ENCODE data around the gene NAT16. TPM values are rescaled to one million over a fixed set of nuclear protein-coding genes. Genes with fewer than 3 reads are reported as not detected.

Gene NAT16
- total RNA-seq, 1 donor from 2014 or later, result 0.70 TPM

DNA sequence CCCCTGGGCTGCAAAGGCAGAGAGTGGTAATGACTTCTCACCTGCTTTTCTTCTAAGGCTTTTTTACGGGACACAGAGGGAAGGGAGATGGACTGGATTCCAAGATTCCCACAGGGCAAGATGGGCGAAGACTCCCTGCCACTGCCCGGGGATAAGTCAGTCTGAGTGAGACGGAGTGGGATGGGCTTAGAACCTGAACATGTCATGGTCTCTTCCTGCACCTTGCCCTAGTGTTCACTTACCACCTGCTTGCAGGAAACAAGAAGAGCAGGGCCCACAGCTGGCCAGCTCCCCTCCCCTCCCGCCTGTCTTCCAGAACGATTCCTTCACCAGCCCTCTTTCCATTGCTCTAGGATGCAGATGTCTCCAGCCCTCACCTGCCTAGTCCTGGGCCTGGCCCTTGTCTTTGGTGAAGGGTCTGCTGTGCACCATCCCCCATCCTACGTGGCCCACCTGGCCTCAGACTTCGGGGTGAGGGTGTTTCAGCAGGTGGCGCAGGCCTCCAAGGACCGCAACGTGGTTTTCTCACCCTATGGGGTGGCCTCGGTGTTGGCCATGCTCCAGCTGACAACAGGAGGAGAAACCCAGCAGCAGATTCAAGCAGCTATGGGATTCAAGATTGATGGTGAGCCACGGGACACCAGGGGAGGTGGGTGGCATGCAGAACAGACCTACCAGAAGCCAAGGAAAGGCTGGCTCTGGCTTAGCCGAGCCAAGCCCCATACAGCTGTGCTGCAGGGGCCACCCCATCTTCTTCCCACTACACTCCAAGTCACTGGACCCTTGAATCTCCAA lies 51.9 kb downstream of the NAT16 start:
- Mint-ChIP-seq H3K4me3 (no peak overlapping the region), H3K36me3 (ENCODE audit: low read depth) (no peaks in the 10 kb centered on the region), H3K27me3 (ENCODE audit: low read depth) (peaks cover 4% of the 10 kb centered on the region), H3K4me1 (peaks cover 29% of the 10 kb centered on the region), H3K27ac (ENCODE audit: unreplicated experiment) (no peak overlapping the region), H3K9me3 (no peaks in the 10 kb centered on the region)
- no peak for DNase-seq (ENCODE audit: low read depth, low spot score)
- TF ChIP-seq, protein P1, sequence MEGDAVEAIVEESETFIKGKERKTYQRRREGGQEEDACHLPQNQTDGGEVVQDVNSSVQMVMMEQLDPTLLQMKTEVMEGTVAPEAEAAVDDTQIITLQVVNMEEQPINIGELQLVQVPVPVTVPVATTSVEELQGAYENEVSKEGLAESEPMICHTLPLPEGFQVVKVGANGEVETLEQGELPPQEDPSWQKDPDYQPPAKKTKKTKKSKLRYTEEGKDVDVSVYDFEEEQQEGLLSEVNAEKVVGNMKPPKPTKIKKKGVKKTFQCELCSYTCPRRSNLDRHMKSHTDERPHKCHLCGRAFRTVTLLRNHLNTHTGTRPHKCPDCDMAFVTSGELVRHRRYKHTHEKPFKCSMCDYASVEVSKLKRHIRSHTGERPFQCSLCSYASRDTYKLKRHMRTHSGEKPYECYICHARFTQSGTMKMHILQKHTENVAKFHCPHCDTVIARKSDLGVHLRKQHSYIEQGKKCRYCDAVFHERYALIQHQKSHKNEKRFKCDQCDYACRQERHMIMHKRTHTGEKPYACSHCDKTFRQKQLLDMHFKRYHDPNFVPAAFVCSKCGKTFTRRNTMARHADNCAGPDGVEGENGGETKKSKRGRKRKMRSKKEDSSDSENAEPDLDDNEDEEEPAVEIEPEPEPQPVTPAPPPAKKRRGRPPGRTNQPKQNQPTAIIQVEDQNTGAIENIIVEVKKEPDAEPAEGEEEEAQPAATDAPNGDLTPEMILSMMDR (conservative IDR thresholded peaks at IDR 0.05), result no peak

DNA sequence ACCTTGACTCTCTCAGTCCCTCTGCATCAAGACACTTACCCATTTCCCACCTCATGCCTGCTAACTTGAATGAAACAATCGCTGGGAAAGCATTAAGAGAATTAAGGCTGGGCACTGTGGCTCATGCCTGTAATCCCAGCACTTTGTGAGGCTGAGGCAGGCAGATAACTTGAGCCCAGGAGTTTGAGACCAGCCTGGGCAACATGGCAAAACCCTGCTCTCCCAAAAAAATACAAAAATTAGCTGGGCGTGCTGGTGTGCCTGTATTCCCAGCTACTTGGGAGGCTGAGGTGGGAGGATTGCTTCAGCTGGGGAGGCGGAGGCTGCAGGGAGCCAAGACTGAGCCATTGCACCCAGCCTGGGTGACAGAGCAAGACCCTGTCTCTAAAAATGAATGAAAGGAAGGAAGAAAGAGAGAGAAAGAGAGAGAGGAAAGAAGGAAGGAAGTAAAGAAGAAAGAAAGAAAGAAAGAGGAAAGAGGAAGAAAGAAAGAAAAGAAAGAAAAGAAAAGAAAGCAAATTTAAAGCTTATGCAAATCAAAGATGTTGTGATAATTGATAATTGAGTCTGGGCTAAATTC lies 52.5 kb downstream of the NAT16 start:
- TF ChIP-seq, protein P1 (conservative IDR thresholded peaks at IDR 0.05), result no peak
- no peak overlapping the region for H3K27ac Mint-ChIP-seq (ENCODE audit: unreplicated experiment)
- no peaks in the 10 kb centered on the region for H3K9me3 Mint-ChIP-seq
- no peak for DNase-seq (ENCODE audit: low read depth, low spot score)
- no peak overlapping the region for H3K4me3 Mint-ChIP-seq
- no peaks in the 10 kb centered on the region for H3K36me3 Mint-ChIP-seq (ENCODE audit: low read depth)
- H3K27me3 Mint-ChIP-seq (ENCODE audit: low read depth), result peaks cover 4% of the 10 kb centered on the region
- H3K4me1 Mint-ChIP-seq, result peaks cover 32% of the 10 kb centered on the region

DNA sequence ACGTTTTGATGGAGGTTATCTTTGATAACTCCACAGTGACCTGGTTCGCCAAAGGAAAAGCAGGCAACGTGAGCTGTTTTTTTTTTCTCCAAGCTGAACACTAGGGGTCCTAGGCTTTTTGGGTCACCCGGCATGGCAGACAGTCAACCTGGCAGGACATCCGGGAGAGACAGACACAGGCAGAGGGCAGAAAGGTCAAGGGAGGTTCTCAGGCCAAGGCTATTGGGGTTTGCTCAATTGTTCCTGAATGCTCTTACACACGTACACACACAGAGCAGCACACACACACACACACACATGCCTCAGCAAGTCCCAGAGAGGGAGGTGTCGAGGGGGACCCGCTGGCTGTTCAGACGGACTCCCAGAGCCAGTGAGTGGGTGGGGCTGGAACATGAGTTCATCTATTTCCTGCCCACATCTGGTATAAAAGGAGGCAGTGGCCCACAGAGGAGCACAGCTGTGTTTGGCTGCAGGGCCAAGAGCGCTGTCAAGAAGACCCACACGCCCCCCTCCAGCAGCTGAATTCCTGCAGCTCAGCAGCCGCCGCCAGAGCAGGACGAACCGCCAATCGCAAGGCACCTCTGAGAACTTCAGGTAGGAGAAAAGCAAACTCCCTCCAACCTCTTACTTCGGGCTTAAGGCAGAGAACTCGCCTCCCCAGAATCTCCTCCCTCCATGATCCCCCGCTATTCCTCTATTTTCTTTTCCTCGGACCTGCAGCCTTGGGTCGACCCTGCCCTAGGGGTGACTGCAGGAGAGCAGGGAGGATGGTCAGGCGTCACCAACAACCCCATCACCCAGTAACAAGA lies 53.2 kb downstream of the NAT16 start, which contains the start of gene SERPINE1:
SERPINE1 (plus strand) TSS at position 454 of the 809 bp plus-strand sequence. CDS start 1,290 bp downstream, outside the sequence.
- H3K9me3 Mint-ChIP-seq, result no peaks in the 10 kb centered on the region
- peak; percentile 33 for DNase-seq (ENCODE audit: low read depth, low spot score)
- H3K27ac Mint-ChIP-seq (ENCODE audit: unreplicated experiment), result peak within 1 kb of the TSS; percentile 38
- TF ChIP-seq, protein P1 (conservative IDR thresholded peaks at IDR 0.05), result peak; percentile 42
- peaks cover 39% of the 10 kb centered on the region for H3K4me1 Mint-ChIP-seq
- H3K27me3 Mint-ChIP-seq (ENCODE audit: low read depth), result peaks cover 7% of the 10 kb centered on the region
- peak within 1 kb of the TSS; percentile 44 for H3K4me3 Mint-ChIP-seq
- no peaks in the 10 kb centered on the region for H3K36me3 Mint-ChIP-seq (ENCODE audit: low read depth)

DNA sequence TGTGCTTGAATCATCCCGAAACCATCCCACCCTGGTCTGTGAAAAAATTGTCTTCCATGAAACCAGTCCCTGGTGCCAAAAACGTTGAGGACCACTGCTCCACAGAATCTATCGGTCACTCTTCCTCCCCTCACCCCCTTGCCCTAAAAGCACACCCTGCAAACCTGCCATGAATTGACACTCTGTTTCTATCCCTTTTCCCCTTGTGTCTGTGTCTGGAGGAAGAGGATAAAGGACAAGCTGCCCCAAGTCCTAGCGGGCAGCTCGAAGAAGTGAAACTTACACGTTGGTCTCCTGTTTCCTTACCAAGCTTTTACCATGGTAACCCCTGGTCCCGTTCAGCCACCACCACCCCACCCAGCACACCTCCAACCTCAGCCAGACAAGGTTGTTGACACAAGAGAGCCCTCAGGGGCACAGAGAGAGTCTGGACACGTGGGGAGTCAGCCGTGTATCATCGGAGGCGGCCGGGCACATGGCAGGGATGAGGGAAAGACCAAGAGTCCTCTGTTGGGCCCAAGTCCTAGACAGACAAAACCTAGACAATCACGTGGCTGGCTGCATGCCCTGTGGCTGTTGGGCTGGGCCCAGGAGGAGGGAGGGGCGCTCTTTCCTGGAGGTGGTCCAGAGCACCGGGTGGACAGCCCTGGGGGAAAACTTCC lies 54.0 kb downstream of the NAT16 start:
- no peak overlapping the region for H3K27ac Mint-ChIP-seq (ENCODE audit: unreplicated experiment)
- no peaks in the 10 kb centered on the region for H3K9me3 Mint-ChIP-seq

More for the DNA sequence above, 54.0 kb downstream of the NAT16 start:
- no peak overlapping the region for H3K4me3 Mint-ChIP-seq
- DNase-seq (ENCODE audit: low read depth, low spot score), result no peak
- H3K36me3 Mint-ChIP-seq (ENCODE audit: low read depth), result no peaks in the 10 kb centered on the region
- H3K4me1 Mint-ChIP-seq, result peaks cover 40% of the 10 kb centered on the region
- TF ChIP-seq, protein P1 (conservative IDR thresholded peaks at IDR 0.05), result no peak
- peaks cover 7% of the 10 kb centered on the region for H3K27me3 Mint-ChIP-seq (ENCODE audit: low read depth)

All from neural crest cell (in vitro differentiated cells).